Body of pancreas (tissue), 4 donors: ENCODE data around the gene CYP46A1. TPM values are rescaled to one million over a fixed set of nuclear protein-coding genes. Genes with fewer than 3 reads are reported as not detected.

Source experiments
- ATAC-seq: fragments of 150-250 bp; one replicate; pipeline ENCODE4 v1.9.1; 2016
- DNase-seq, 4 donors: peaks; one replicate each; pipeline ENCODE4 v3.0.0-alpha.2; 2019
- H3K27ac ChIP-seq, 4 donors: fragments of 200-600 bp; sonication (generic); 1 replicate in 3 of 4; 2 replicates in 1 of 4; pipeline versions ENCODE4 v1.5.1 to v1.6.1; 2016 to 2019; ENCODE audit warnings: mild to moderate bottlenecking in 1 of 4, mixed read lengths in 1 of 4, moderate library complexity in 1 of 4
- H3K27me3 ChIP-seq, 2 donors: fragments of 200-600 bp; sonication (generic); one replicate each; pipeline ENCODE4 v1.6.0; 2016; ENCODE audit warnings: mild to moderate bottlenecking in 1 of 2
- H3K36me3 ChIP-seq, 2 donors: fragments of 200-600 bp; sonication (generic); replicated peaks in 1 of 2; 2 replicates each; pipeline ENCODE4 v1.5.1; 2016; ENCODE audit warnings: low read depth in 2 of 2; ENCODE audit not compliant: insufficient read depth in 1 of 2
- H3K4me1 ChIP-seq: fragments of 200-600 bp; sonication (generic); one replicate; pipeline ENCODE4 v1.6.0; 2016
- H3K4me3 ChIP-seq, 2 donors: fragments of 200-600 bp; sonication (generic); 1 replicate in 1 of 2; 2 replicates in 1 of 2; pipeline ENCODE4 v1.5.1; 2016 to 2019
- H3K9me3 ChIP-seq, 3 donors: fragments of 200-600 bp; sonication (generic); 1 replicate in 2 of 3; 2 replicates in 1 of 3; pipeline ENCODE4 v1.5.1; 2016
- POLR2A ChIP-seq, 3 donors: fragments of 450-650 bp; IDR thresholded peaks; one replicate each; pipeline ENCODE4 v1.6.1; 2016; ENCODE audit warnings: antibody characterized with exemption in 3 of 3, mild to moderate bottlenecking in 2 of 3
- WGBS, 2 donors: methylation state at CpG; one replicate each; pipeline ENCODE4 v1.1.5; 2017; 5-methylcytosine and 5-hydroxymethylcytosine counted together
- intact Hi-C: fragments of 100-400 bp; cut with DNase I; formaldehyde crosslinking; loops from one replicate; pipeline ENCODE4 v1.15.1; 2023
- total RNA-seq, 2 donors: library from RNA; depleted of rRNA; stranded (reverse); fragments of >200 nt; gene quantifications; one replicate each; pipeline ENCODE4 v1.1.0, GENCODE V29; 2016
- TF ChIP-seq, protein P1 (sequence below), 7 experiments: fragments of 450-650 bp in 4 of 7; fragments of 200-600 bp in 3 of 7; sonication (generic) in 3 of 7; IDR thresholded peaks; one replicate each; pipeline ENCODE4 v1.5.1; 2016 to 2019; ENCODE audit warnings: antibody characterized with exemption in 7 of 7

The CYP46A1 gene
- total RNA-seq, 2 donors from 2014 or later: 1.3 to 4.9 TPM

DNA sequence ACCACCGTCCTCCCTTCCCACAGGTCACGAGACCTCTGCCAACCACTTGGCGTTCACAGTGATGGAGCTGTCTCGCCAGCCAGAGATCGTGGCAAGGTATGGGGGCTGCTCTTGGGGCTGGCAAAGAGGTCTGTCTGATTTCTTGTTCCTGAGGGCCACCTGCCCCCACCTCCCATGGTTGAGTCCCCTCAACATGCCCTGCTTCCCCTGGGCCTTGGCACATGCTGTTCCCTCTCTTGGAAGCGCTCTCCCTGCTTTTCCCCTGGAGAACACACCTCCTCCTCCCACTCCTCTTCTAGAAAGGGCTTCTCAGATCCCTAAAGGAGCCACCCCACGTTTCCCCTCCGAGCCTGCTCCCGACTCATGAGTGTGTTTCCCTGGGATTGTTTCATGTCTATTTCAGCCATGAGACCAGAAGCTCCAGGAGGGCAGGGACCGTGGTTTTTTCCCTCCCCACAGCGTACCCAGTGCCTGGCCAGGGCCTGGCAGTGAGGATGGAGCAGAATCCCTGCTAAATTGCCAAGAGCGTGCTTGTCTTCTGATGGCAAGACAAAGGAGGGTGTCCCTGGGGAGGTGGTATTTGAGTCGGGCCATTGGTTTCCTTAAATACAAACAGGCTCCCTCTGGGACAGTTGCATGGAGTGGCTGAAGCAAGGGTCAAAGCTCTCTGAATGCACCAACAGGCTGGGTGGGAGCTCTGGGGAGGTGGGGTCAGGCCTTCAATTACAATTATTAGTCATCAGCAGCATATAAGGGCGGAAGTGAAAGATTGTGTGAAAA lies 34.1 kb downstream of the CYP46A1 start:
- no peak overlapping the region for H3K4me3 ChIP-seq
- H3K27me3 ChIP-seq: no peaks in the 10 kb centered on the region
- ATAC-seq (no peak), DNase-seq (no peak)
- no peaks in the 10 kb centered on the region for H3K9me3 ChIP-seq
- TF ChIP-seq, protein P1, sequence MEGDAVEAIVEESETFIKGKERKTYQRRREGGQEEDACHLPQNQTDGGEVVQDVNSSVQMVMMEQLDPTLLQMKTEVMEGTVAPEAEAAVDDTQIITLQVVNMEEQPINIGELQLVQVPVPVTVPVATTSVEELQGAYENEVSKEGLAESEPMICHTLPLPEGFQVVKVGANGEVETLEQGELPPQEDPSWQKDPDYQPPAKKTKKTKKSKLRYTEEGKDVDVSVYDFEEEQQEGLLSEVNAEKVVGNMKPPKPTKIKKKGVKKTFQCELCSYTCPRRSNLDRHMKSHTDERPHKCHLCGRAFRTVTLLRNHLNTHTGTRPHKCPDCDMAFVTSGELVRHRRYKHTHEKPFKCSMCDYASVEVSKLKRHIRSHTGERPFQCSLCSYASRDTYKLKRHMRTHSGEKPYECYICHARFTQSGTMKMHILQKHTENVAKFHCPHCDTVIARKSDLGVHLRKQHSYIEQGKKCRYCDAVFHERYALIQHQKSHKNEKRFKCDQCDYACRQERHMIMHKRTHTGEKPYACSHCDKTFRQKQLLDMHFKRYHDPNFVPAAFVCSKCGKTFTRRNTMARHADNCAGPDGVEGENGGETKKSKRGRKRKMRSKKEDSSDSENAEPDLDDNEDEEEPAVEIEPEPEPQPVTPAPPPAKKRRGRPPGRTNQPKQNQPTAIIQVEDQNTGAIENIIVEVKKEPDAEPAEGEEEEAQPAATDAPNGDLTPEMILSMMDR (IDR thresholded peaks at IDR 0.05): no peak
- no peaks in the 10 kb centered on the region for H3K36me3 ChIP-seq
- H3K4me1 ChIP-seq: no peaks in the 10 kb centered on the region
- 78 to 80% methylated on average over 10 to 14 of the region's 14 CpGs for WGBS, 2 donors
- H3K27ac ChIP-seq: no peak overlapping the region
- intact Hi-C loops: no loop called here

DNA sequence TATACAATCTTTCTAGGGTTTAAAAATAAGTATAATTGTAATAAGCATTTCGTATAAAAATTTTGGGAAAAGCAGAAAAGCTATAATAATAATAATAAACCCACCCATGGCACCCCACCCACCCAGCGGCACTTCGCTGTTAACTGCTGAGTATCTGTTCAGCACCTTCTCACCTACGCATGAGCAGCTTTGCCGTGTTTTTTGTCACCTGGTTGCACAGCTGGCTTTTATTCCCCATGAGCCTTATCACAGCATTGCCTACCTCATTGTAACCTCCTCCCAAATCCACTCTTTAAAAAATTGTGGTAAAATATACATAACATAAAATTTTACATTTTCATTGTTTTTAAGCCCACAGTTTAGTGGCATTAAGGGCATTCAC lies 34.7 kb downstream of the CYP46A1 start:
- Histone ChIP-seq H3K4me3 (no peak overlapping the region), H3K36me3 (no peaks in the 10 kb centered on the region), H3K27ac (no peak overlapping the region), H3K4me1 (no peaks in the 10 kb centered on the region), H3K27me3 (no peaks in the 10 kb centered on the region), H3K9me3 (no peaks in the 10 kb centered on the region)
- ATAC-seq (no peak), DNase-seq (no peak)
- no peak for TF ChIP-seq POLR2A (IDR thresholded peaks at IDR 0.05)
- TF ChIP-seq, protein P1 (IDR thresholded peaks at IDR 0.05): no peak
- intact Hi-C loops: no loop called here
- 83 to 92% methylated on average over 5 of the region's 5 CpGs for WGBS, 2 donors

DNA sequence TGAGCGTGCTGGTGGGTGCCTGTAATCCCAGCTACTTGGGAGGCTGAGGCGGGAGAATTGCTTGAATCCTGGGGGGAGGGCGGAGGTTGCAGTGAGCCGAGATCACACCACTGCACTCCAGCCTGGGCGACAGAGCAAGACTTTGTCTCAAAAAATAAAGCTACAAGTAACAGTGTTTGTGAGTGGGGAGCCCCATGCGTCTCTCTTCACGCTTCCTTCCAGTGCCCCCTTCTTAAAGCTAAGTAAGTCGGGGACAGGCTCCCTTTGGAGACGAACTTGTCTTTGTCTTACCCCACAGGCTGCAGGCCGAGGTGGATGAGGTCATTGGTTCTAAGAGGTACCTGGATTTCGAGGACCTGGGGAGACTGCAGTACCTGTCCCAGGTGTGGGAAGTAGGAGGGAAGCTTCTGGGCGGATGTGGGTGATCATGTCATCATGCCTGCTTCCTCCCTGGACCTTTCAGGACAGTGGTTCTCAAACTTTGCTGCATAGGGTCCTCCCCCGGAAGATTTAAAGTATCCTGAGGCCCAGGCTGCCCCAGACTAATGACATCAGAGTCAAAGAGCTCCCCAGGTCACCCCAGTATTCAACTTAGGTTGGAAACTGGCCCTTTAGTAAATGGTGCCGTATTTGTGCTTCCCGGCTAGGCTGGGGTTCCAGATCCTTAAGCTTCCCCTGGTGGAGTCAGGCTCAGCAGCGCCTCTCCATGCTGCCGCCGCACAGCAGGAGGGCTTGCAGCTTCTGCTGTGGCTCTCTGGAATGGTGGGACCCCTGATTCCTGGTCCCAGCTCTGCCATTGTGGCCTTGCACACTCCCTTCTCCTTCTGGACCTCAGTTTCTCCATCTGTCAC lies 37.1 kb downstream of the CYP46A1 start:
- 89 to 93% methylated on average over 18 of the region's 18 CpGs for WGBS, 2 donors
- Histone ChIP-seq H3K4me1 (no peaks in the 10 kb centered on the region), H3K36me3 (no peaks in the 10 kb centered on the region), H3K27ac (no peak overlapping the region), H3K27me3 (no peaks in the 10 kb centered on the region), H3K4me3 (no peak overlapping the region), H3K9me3 (no peaks in the 10 kb centered on the region)
- ATAC-seq (no peak), DNase-seq (no peak)
- TF ChIP-seq, protein P1 (IDR thresholded peaks at IDR 0.05): no peak
- TF ChIP-seq POLR2A (IDR thresholded peaks at IDR 0.05): no peak
- intact Hi-C loops: no loop called here

DNA sequence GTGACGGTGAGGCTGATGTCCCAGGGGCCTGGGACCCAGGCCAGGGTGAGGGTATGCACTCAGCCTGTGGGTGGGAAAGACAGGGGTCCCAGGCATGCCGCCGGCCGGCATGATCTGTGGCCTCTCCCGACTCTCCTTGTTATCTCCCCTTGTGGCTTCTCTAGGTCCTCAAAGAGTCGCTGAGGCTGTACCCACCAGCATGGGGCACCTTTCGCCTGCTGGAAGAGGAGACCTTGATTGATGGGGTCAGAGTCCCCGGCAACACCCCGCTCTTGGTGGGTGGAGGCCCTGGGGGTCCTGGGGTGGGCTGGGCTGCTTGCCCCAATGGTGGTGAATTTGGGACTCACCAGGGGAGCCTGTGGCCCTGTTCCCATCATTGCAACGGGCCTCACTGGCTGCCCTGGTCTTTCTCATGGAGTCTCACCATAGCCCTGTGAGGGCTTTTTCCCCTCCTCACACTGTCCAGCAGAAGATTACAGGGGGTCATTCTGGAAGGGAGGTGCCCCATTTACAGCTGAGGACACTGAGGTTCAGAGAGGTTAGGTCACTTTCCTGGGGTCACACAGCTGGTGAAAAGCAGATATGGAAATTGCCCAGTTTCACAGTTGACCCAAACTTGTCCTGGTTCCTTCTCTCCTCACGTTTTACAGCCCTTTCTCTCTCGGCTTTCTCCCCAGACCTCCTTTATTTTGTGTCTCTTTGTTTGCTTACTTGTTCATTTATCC lies 37.9 kb downstream of the CYP46A1 start:
- Histone ChIP-seq H3K36me3 (no peaks in the 10 kb centered on the region), H3K4me3 (no peak overlapping the region), H3K27me3 (no peaks in the 10 kb centered on the region), H3K9me3 (no peaks in the 10 kb centered on the region), H3K4me1 (no peaks in the 10 kb centered on the region), H3K27ac (no peak overlapping the region)
- intact Hi-C loops: no loop called here
- ATAC-seq (no peak), DNase-seq (peak in 1 of 4 donors; percentile 8)
- 81 to 89% methylated on average over 7 to 9 of the region's 12 CpGs for WGBS, 2 donors
- no peak for TF ChIP-seq POLR2A (IDR thresholded peaks at IDR 0.05)
- TF ChIP-seq, protein P1 (IDR thresholded peaks at IDR 0.05): no peak
